GM06990 (cell line): ENCODE measurements around the gene TMEM121.
A peak's percentile ranks its signal among the peaks of the same experiment; 100 is the strongest.

Source experiments
- DNase-seq: peaks from one replicate; pipeline ENCODE4 v3.0.0-alpha.2; 2011; ENCODE audit not compliant: insufficient read length; ENCODE audit errors: extremely low read depth
- H3K27me3 ChIP-seq: replicated peaks from 2 replicates; pipeline ENCODE4 v1.6.0; 2011; ENCODE audit warnings: low read length; ENCODE audit not compliant: control insufficient read depth, insufficient read depth
- H3K36me3 ChIP-seq: 2 replicates; pipeline ENCODE4 v1.5.1; 2011; ENCODE audit warnings: low read length; ENCODE audit not compliant: control insufficient read depth, insufficient read depth
- H3K4me3 ChIP-seq: replicated peaks from 2 replicates; pipeline ENCODE4 v1.5.1; 2011; ENCODE audit warnings: low read depth, mild to moderate bottlenecking, control low read depth, low read length
- TF ChIP-seq, protein P1 (sequence below): IDR thresholded peaks from 2 replicates; pipeline ENCODE4 v1.5.1; 2011; ENCODE audit warnings: low read length, control low read depth, mild to moderate bottlenecking, inconsistent platforms; ENCODE audit not compliant: insufficient read depth, poor library complexity, severe bottlenecking

Gene TMEM121

GRCh38 chr14:105497671-105498429 lies 28.5 kb upstream of the TMEM121 start:
- H3K27me3 ChIP-seq: no peaks in the 10 kb centered on the region
- H3K36me3 ChIP-seq: peaks cover 10% of the 10 kb centered on the region
- no peak overlapping the region for H3K4me3 ChIP-seq
- peak; percentile 18 for DNase-seq
- TF ChIP-seq, protein P1, sequence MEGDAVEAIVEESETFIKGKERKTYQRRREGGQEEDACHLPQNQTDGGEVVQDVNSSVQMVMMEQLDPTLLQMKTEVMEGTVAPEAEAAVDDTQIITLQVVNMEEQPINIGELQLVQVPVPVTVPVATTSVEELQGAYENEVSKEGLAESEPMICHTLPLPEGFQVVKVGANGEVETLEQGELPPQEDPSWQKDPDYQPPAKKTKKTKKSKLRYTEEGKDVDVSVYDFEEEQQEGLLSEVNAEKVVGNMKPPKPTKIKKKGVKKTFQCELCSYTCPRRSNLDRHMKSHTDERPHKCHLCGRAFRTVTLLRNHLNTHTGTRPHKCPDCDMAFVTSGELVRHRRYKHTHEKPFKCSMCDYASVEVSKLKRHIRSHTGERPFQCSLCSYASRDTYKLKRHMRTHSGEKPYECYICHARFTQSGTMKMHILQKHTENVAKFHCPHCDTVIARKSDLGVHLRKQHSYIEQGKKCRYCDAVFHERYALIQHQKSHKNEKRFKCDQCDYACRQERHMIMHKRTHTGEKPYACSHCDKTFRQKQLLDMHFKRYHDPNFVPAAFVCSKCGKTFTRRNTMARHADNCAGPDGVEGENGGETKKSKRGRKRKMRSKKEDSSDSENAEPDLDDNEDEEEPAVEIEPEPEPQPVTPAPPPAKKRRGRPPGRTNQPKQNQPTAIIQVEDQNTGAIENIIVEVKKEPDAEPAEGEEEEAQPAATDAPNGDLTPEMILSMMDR: no peak

- peak; percentile 14 for DNase-seq
- no peaks in the 10 kb centered on the region for H3K27me3 ChIP-seq
These were observed 27.7 kb upstream of the TMEM121 start for GRCh38 chr14:105498430-105499255.

GRCh38 chr14:105499256-105500035 lies 26.9 kb upstream of the TMEM121 start:
- TF ChIP-seq, protein P1: no peak
- Histone ChIP-seq H3K36me3 (peaks cover 7% of the 10 kb centered on the region), H3K4me3 (no peak overlapping the region), H3K27me3 (no peaks in the 10 kb centered on the region)
- DNase-seq: peak; percentile 12

More at GRCh38 chr14:105498430-105499255, 27.7 kb upstream of the TMEM121 start:
- no peak overlapping the region for H3K4me3 ChIP-seq
- TF ChIP-seq, protein P1: no peak
- peaks cover 7% of the 10 kb centered on the region for H3K36me3 ChIP-seq

DNA sequence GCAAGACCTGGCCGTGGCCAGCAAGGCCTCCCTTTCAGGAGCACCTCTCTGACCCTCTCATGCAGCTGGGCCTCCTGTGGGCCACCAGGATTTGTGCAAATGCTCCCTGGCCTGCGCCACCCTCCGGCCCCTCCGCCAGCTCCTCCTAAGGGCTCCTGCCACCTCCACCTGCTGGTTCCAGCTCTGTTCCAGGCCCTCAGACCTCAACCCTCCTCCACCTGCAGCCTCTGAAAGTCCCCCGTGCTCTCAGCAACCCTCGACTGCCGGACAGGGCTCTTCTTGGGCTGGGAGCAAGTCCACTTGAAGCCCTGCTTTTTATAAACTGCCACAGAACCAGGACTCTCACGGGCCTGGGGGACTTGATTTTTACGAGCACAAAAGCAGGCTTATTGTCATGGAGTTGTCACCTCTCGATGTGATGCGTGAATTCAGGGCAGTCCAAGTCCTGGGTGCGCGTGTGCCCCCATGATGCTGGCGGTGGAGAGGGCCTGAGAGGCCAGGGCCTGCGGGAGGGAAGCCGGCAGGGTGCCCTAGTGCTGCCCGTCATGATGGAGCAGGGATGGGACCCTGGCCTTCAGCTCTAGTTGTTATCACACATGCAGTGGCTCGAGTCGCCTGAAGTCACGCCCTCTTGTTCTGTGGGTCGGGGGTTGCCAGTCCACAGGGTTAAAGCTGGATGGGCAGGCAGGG lies 26.2 kb upstream of the TMEM121 start:
- H3K36me3 ChIP-seq: peaks cover 7% of the 10 kb centered on the region
- DNase-seq: peak; percentile 17
- H3K27me3 ChIP-seq: no peaks in the 10 kb centered on the region
- no peak overlapping the region for H3K4me3 ChIP-seq
- TF ChIP-seq, protein P1: no peak

DNA sequence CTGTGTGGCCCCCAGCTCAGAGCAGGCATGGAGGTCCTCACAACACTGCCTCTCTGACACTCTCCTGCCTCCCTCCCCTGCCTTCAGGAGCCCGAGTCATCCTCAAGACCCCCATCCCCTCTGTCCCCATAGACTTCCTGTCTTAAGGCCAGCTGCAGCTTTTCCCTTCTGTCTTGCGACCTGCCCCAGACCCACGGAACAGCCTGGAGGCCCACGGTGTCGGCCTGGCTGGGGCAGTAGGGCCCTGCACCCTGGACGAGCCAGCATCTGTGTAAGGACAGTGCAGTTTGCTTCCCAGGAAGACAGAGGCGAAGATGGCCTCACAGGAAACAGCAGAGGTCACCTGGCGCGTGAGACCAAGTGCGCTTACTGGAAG lies 25.7 kb upstream of the TMEM121 start:
- Histone ChIP-seq H3K27me3 (no peaks in the 10 kb centered on the region), H3K4me3 (no peak overlapping the region), H3K36me3 (peaks cover 5% of the 10 kb centered on the region)
- DNase-seq: peak; percentile 13
- TF ChIP-seq, protein P1: no peak
